Ureter (tissue), 1 donor: ENCODE data around the gene KRTCAP3. TPM values are rescaled to one million over a fixed set of nuclear protein-coding genes. Genes with fewer than 3 reads are reported as not detected.
"Not testable (repeated sequence)": the region's sequence is repeated elsewhere in the genome, so short reads cannot be mapped to it uniquely, and the experiment has no call there.

Experiments
- DNase-seq: peaks from one replicate; pipeline ENCODE4 v3.0.0-alpha.2; 2020; ENCODE audit warnings: low spot score
- total RNA-seq: library from RNA; stranded (reverse); gene quantifications from one replicate; pipeline ENCODE4 v1.2.4, GENCODE V29; 2023
- donor health status: DM: yes; HTN: yes; CAD: no.

Gene KRTCAP3, protein sequence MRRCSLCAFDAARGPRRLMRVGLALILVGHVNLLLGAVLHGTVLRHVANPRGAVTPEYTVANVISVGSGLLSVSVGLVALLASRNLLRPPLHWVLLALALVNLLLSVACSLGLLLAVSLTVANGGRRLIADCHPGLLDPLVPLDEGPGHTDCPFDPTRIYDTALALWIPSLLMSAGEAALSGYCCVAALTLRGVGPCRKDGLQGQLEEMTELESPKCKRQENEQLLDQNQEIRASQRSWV
- 52.9 TPM for total RNA-seq

DNA sequence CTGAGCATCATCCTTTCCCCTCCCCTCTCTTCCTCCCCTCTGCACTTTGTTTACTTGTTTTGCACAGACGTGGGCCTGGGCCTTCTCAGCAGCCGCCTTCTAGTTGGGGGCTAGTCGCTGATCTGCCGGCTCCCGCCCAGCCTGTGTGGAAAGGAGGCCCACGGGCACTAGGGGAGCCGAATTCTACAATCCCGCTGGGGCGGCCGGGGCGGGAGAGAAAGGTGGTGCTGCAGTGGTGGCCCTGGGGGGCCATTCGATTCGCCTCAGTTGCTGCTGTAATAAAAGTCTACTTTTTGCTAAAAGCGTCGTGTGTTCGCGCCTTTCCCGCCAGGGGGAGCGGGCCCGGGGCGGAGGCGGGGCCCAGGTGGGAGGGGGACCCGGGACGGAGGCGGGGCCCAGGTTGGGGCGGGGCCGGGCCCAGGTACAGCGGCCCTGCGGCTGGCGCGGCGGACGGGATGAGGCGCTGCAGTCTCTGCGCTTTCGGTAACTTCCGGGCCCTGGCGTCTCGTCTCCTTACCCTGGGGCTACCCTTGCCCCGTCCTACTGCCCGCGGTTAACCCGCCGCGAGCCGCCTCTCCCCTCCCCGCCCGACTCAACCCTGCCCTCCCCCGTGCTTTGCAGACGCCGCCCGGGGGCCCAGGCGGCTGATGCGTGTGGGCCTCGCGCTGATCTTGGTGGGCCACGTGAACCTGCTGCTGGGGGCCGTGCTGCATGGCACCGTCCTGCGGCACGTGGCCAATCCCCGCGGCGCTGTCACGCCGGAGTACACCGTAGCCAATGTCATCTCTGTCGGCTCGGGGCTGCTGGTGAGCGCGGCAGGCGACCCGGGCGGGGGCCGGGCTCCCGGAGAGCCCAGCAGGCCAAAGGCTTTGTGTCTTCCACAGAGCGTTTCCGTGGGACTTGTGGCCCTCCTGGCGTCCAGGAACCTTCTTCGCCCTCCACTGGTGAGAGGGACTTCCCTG, at the start of gene KRTCAP3:
TSS of gene KRTCAP3 (plus strand) at position 424 of the 962 bp plus-strand sequence. CDS start at position 456, 32 bp downstream.
- DNase-seq: peak; percentile 54

DNA sequence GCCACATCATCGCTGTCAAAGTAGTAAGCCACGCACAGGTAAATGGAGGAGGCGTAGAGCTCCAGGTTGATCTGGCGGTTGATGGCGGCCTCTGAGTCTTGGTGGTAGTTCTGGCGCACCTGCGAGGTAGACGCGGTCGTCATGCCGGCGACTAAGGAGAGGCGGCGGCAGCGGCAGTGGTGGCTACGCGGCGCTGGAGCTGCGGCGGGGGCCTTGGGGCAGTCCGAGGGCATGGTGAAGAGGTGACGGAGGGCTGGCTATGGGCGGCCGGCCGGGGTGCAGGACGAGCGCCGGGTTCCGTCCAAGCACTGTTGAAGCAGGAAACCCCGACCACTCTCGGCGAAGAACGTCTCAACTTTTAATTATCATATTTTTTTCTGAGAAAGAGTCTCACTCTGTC, 49.0 kb upstream of the KRTCAP3 start:
- no peak for DNase-seq

DNA sequence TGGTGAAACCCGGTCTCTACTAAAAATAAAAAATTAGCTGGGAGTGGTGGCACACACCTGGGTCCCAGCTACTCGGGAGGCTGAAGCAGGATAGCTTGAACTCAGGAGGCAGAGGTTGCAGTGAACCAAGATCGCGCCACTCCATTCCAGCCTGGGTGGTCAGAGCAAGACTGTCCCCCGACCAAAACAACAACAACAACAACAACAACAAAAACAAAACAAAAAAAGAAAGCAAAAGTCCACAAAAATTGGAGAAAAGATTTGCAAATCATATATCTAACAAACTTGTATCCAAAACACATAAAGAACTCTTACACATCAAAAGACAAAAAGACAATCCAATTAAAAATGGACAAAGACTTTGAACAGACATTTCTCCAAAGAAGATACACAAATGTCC, 43.2 kb upstream of the KRTCAP3 start:
- DNase-seq: no peak

DNA sequence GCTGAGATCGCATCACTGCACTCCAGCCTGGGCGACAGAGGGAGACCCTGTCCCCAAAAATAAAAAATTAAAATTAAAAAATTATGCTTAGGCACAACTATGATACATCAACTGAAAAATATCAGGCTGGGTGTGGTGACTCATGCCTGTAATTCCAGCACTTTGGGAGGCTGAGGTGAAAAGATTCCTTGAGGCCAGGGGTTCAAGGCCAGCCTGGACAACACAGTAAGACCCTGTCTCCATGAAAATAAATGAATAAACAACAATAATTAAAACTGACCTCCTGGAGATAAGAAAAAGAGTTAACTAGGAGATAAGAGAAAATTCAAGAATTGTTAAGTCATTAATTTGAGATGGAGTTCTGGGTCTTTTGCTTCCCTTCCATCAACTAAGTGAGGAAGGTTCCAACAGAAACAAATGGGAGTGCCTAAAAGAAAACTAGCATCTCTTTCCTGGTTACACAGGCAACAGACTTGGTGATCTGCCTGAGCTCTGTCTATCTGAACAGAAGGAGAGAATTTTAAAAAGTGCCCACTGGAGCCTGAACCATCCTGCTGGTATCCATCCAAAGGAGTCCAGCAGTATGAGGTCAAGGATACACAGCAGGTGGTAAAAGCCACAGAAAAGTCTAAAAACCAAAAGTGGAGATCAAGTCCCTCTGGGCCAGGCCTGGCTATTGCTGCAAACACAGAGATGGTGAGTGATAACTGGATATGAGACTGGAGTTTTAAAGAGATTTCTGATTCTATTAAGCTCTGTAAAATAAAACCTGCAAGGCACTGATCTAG, 41.6 kb upstream of the KRTCAP3 start:
- DNase-seq: no peak

DNA sequence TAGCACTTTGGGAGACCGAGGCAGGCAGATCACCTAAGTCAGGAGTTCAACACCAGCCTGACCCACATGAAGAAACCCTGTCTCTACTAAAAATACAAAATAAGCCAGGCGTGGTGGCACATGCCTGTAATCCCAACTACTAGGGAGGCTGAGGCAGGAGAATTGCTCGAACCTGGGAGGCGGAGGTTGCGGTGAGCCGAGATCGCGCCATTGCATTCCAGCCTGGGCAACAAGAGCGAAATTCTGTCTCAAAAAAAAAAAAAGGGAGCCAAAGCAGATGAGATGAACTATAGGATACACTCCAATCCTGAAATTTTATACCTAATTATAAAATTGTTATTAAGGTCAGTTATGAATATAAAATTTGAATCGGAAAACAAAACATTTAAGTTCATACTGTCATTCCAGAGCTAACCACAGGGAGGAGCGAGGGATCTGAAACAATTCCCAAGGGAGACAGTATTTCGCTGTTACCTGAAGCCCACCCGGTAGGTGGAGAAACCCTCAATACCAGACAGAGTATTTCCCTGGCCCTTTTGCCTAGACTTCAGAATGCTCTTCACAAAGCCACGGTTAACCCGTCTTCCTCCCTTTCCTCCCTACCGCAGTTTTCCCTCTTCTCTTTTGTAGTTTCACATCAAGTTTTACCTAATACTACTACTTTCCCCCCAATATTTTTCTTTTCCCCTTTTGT, 34.2 kb upstream of the KRTCAP3 start:
- DNase-seq: no peak

DNA sequence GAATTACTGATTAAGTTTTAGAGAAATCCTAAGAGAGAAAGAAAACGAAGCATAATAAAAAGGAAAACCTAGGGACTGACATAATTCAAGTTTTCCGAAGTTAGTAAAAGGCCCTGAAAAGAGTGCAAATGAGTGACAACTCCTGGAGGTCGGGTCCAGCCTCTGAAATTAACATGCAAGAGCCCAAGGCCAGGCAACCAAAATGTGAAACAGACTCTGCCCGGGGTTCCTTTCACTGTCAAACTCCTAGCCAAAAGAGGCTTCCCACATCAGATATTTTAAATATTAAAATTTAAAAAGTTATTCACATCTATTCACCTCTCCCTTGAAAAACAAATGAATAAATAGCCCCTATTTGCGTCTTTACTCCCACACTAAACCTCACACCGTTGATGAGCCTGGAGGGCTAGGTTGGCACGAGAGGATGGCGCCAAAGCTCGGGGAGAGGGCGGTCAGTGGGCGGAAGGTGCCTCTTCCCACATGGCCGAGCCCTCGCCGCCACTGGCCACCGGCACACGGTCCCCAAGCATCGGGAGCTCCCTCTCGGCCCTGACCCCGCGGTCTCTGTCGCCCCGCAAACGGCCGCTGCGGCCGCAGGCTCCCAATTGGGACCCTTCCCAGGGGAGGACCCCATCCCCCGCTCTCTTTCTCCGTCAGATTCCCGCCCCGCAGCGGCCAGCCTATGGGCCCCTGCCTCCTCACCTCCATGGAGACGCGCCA, 33.4 kb upstream of the KRTCAP3 start:
- DNase-seq: no peak

DNA sequence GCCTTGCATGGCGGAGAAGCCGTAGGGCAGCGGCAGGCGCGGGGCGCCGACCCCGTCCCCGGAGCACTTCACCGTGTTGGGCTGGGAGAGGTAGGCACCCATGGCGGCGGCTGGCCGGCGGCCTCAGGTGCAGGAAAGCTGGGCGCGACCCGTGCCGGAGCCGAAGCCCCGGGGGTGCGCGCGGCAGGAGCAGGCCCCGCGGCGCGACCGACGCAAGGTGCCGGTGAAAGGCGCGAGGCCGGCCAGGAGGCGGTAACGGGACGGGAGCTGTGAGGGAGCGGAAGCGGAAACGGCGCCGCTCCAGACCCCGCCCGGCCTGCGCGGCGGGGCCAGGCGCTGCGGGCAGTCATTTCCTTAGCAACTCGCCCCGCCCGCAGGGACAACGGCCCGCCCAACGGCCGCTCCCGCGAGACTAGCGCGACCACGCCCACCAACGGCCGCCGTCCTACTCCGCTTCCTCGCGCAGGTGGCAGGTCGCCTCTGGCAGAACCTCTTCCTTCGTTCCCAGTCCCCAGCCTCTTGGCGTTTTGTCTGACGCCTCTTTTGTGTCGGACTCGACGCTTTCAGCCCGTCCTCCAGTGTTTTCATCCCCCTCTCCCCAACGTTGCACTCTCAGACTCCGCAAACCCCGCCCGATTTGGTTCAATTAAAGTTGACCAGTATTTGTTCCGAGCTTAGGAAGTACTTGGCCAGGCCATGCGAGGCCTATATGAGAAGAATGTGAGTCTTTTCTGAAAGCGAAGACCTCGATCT, 32.7 kb upstream of the KRTCAP3 start, which contains the start of gene PPM1G:
TSS of gene PPM1G (minus strand) at position 271 of the 753 bp plus-strand sequence. CDS start at position 102, 169 bp downstream.
- DNase-seq: peak; percentile 96

DNA sequence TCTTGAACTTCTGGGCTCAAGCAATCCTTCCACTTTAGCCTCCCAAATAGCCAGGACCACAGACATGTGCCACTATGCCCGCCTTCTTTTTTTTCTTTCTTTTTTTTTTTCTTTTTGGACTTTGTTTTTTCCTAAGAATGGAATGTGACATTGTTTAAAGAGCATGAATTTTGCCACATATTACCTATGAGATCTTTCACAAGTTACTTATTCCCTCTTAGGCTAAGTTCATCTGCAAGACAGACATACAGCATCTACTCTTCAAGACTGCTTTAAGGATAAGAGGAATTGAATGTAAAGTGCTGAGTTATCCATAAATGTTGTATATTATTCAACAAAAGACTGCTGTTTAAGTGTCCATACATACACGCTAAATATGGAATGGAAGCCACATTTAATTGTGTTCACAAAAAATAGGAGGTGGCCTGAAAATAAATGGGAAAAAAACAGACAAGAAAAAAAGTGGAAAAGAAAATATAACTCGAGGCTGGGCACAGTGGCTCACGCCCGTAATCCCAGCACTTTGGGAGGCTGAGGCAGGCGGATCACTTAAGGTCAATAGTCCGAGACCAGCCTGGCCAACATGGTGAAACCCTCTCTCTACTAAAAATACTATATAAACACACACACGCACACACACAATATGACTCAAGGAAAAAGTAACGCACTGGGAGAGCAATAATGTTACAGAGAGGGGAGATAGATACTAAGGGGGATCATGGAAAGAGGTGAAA, 29.6 kb upstream of the KRTCAP3 start:
- no peak for DNase-seq

DNA sequence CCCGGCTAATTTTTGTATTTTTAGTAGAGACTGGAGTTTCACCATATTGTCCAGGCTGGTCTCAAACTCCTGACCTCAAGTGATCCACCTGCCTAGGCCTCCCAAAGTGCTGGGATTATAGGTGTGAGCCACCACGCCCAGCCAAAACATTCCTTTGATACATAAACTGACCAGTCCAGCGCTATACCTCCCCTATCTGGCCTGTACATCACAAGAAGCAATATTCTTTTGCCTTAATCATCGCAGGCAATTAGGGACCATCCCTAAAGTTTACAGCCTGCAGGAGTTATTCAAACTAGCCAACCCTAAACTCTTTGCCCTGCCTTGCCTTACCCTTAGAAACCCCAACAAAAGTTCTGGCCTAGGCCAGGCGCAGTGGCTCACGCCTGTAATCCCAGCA, 26.0 kb upstream of the KRTCAP3 start:
- DNase-seq: no peak

DNA sequence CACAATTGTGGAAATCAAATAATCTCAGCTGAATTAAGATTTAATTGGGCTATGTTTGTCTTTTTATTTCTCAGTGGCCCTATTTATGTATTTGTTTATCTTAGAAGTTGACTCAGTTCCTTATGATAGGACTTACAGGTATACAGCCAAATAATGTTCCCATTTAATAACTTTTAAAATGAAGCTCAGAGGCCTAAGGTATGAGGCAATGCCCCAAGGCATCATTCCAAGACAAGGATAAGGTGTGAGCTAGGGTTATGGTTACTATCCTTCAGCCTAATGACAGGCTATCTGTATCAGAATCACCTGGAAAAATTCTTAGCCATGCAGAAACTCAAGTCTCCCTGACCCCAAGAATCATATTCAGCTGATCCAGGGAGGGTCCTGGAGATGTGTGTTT, 21.2 kb upstream of the KRTCAP3 start:
- DNase-seq: no peak

DNA sequence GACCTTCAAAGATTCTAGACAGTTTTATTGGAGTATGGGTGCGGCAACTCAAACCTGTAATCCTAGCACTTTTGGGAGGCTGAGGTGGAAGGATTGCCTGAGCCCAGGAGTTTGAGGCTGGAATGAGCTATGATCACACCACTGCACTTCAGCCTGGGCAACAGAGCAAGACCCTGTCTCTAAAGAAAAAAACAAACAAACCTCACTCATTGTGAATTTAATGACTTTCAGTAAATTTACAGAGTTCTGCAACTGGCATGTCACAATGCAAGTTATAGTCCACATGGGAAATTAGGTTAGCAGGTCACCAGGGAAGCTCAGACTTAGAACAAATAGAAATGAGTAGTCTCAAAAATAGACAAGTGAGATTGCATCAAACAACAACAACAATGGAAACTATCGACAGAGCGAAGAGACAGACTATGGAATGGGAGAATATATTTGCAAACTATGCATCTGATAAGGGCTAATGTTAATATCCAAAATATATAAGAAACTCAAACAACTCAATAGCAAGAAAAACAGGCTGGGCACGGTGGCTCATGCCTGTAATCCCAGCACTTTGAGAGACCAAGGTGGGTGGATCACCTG, 20.4 kb upstream of the KRTCAP3 start:
- DNase-seq: no peak

DNA sequence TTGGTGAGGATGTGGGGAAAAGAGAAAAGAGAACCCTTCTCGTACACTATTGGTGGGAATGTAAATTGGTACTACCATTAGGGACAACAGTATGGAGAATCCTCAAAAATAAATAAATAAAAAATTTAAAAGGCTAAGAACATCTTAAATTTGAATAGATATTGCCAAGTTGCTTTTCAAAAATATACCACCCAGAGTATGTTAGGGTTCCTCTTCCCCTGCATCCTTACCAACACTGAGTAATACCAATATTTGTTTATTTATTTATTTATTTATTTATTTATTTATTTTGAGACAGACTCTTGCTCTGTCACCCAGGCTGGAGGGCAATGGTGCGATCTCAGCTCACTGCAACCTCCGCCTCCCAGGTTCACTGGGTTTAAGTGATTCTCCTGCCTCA, 19.2 kb upstream of the KRTCAP3 start:
- no peak for DNase-seq

DNA sequence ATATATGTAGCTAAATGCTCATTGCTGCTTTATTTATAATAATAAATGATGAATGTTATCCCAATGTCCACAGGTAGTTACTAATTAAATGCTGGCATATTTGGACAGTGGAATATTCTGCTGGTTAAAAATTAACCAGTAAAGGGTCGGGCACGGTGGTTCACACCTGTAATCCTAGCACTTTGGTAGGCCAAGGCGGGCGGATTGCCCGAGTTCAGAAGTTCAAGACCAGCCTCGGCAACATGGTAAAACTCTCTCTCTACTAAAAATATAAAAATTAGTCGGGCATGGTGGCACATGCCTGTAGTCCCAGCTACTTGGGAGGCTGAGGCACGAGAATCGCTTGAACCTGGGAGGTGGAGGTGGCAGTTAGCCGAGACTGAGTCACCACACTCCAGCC, 17.1 kb upstream of the KRTCAP3 start:
- not testable (repeated sequence) for DNase-seq

DNA sequence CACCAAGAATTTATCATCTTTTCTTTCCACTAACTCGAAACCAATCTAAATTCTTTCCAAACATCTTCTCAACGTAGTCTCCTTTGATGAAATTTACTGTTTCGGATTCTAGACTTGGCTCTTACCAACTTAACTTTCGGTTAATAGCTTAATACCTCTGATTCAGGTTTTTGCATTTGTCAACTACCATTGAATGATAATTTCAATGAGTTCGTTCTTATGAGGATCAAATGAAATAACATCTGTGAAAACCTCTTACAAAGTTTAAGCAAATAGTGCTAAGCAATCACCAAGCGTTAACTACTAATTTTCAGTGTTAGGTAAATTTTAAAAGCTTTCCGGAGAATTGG, 14.3 kb upstream of the KRTCAP3 start:
- DNase-seq: no peak

DNA sequence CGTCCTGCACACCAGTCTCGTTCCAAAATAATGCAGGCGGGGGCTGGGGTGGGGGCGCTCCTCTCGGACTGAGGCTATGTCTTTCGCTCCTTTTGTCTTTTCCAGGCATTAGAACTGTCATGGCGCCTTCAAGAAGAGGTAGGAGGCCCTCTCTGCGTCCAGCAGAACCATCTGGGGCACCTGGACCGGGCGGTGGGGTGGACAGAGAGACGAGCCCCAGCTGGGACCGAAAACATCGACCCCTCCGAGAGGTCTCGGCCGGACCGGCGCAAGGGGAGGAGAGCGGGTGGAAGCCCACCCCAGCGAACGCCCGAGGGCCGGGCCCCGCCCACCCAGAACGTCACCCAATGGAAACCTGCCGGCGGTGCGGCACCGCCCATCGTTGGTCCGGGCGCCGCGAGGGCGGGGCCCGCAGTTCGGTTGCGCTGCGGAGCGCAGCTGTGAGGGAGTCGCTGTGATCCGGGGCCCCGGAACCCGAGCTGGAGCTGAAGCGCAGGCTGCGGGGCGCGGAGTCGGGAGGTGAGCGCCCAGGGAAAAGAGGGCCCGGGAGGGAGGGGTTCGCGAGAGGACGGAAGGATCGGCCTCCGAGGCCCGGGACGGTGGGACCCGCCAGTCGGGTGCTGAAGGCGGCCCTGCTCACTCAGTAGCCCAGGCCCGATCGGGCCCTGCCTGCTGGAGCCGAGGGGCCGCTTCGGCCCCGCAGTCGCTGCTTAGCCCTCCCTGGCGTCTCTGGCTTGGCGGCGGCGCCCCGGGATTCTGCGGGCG, 13.8 kb upstream of the KRTCAP3 start, which contains the start of gene NRBP1:
TSS of gene NRBP1 (plus strand) at position 419 of the 765 bp plus-strand sequence. CDS start 4,643 bp downstream, outside the sequence.
- peak; percentile 93 for DNase-seq

DNA sequence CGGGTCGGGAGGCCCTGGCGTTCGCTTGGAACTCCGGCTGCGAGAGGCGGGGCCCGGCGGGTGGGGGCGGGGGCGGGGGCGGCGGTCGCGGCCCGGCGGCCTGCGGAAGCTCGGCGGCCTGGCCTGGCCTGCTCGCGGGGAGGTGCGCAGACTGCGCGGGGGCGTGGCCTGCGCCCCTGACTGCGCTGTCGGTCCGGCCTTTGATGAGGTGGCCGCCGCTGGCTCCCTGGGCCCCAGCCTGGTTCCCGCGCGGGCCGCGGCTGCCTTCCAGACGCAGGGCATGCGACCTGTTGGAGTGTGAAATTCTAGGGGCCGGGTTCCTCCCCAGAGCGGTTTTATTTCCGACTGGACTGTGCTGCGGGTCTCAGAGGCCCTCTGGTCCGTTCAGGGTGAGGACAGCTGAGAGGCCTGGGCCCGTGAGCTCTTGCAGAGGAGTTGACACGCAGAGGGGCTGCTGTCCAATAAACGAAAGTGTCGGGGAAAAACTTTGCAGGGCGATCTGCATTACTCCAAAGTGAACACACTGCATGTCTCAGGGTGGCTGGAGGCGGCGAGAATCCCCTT, 13.1 kb upstream of the KRTCAP3 start:
- DNase-seq: peak; percentile 70

DNA sequence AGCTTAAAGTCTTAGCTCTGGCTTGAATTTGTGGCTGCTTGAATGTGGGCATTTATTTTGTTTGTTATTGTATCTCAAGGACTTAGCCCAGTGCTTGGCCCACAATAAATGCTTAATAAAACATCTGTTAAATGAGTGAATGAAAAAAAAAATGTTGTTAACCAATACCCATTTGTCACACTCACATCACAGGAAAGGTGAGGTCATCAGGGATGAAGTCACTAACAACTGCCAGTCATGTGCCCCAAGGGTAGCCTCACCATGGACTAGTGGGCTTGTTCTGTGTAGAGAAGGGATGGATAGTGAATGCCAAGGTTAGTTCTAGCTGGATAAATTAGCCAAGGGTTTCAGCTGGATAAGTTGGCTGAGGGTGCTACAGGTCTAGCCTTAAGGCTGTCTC, 10.8 kb upstream of the KRTCAP3 start:
- no peak for DNase-seq

DNA sequence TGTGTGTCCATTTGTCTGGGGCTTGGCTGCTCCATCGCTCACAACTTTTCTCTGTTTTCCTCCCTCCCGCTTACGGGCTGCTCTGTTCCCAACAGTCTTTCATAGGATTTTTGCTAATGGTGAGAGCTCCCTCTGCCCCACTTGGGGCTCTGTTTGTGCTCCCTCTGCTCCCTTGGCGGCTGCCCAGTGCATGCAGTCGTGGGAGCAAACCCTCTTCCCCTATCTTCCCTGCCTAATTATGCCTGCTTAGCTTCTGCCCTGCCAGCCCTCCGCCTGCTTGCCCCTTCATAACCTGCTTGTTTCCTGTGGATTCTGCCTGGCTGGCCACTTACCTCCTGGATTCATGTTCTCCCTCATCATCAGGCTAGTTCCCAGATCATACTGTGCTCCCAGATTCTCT, 6.6 kb upstream of the KRTCAP3 start:
- DNase-seq: no peak
